Dermis blood vessel endothelial cell (primary cell): ENCODE measurements around the gene UBD. TPM values are rescaled to one million over a fixed set of nuclear protein-coding genes. Genes with fewer than 3 reads are reported as not detected.
A peak's percentile ranks its signal among the peaks of the same experiment; 100 is the strongest.

Experiments used
- DNase-seq: peaks from one replicate; pipeline ENCODE4 v3.0.0; 2010
- total RNA-seq: library from RNA; depleted of rRNA; stranded (reverse); fragments of >200 nt; gene quantifications from 2 replicates; pipeline ENCODE4 v1.2.3, GENCODE V29; 2014

Gene UBD
- 5.8 and 82.4 TPM in 2 replicates for total RNA-seq

GRCh38 chr6:29559524-29560287 is at the start of gene UBD:
TSS of gene UBD (minus strand) at chr6:29559732. CDS start at chr6:29559701, 31 bp downstream.
- DNase-seq, result no peak

GRCh38 chr6:29608131-29608530 is 48.6 kb upstream of the UBD start:
- DNase-seq, result no peak

GRCh38 chr6:29603930-29604329 is 44.4 kb upstream of the UBD start:
- no peak for DNase-seq

- no peak for DNase-seq
Measured at GRCh38 chr6:29603456-29603855, 43.9 kb upstream of the UBD start.

GRCh38 chr6:29602564-29603361 is 43.2 kb upstream of the UBD start:
- peak; percentile 8 for DNase-seq

GRCh38 chr6:29598172-29598747 is 38.7 kb upstream of the UBD start:
- no peak for DNase-seq

GRCh38 chr6:29597184-29597583 is 37.7 kb upstream of the UBD start:
- DNase-seq, result no peak

GRCh38 chr6:29596381-29596900 is 36.9 kb upstream of the UBD start:
- DNase-seq, result no peak

GRCh38 chr6:29593199-29593855 is 33.8 kb upstream of the UBD start:
- no peak for DNase-seq

- no peak for DNase-seq
Measured at GRCh38 chr6:29591677-29592076, 32.1 kb upstream of the UBD start.

- DNase-seq, result no peak
Measured at GRCh38 chr6:29590218-29590808, 30.8 kb upstream of the UBD start.

- peak; percentile 74 for DNase-seq
Measured at GRCh38 chr6:29589423-29590048, 30.0 kb upstream of the UBD start.

GRCh38 chr6:29584821-29585220 is 25.3 kb upstream of the UBD start, which contains the start of gene OR2H2:
TSS of gene OR2H2 (plus strand) at chr6:29585121. CDS start at chr6:29587945, 2,824 bp downstream.
- no peak for DNase-seq

- no peak for DNase-seq
Measured at GRCh38 chr6:29577544-29577943, 18.0 kb upstream of the UBD start.

- DNase-seq, result no peak
Measured at GRCh38 chr6:29576056-29576455, 16.5 kb upstream of the UBD start.

- DNase-seq, result no peak
Measured at GRCh38 chr6:29567991-29568390, 8.5 kb upstream of the UBD start.

- DNase-seq, result no peak
Measured at GRCh38 chr6:29567541-29567940, 8.0 kb upstream of the UBD start.

- no peak for DNase-seq
Measured at GRCh38 chr6:29566856-29567255, 7.3 kb upstream of the UBD start.

- DNase-seq, result no peak
Measured at GRCh38 chr6:29564875-29565274, 5.3 kb upstream of the UBD start.

GRCh38 chr6:29563435-29563965 is 4.0 kb upstream of the UBD start:
- no peak for DNase-seq

- no peak for DNase-seq
Measured at GRCh38 chr6:29561606-29562181, 2.2 kb upstream of the UBD start.
